Glutamatergic neuron (in vitro differentiated cells): Measurements from ENCODE around the gene UNC5B. TPM values are rescaled to one million over a fixed set of nuclear protein-coding genes. Genes with fewer than 3 reads are reported as not detected.

ENCODE experiments used
- DNase-seq: peaks from one replicate; pipeline ENCODE4 v3.0.0; 2022
- H3K27ac Mint-ChIP-seq: one replicate; pipeline ENCODE4 v1.8.0; 2020; ENCODE audit warnings: mild to moderate bottlenecking, mixed read lengths, inconsistent platforms; ENCODE audit not compliant: unreplicated experiment
- H3K27me3 Mint-ChIP-seq: one replicate; pipeline ENCODE4 v1.8.0; 2020; ENCODE audit warnings: mild to moderate bottlenecking, moderate library complexity, mixed read lengths, inconsistent platforms; ENCODE audit not compliant: unreplicated experiment
- H3K36me3 Mint-ChIP-seq: one replicate; pipeline ENCODE4 v1.8.0; 2020; ENCODE audit warnings: mild to moderate bottlenecking, mixed read lengths, inconsistent platforms; ENCODE audit not compliant: unreplicated experiment
- H3K4me1 Mint-ChIP-seq: one replicate; pipeline ENCODE4 v1.8.0; 2020; ENCODE audit warnings: mild to moderate bottlenecking, low read depth, mixed read lengths, inconsistent platforms; ENCODE audit not compliant: unreplicated experiment
- H3K4me3 Mint-ChIP-seq: one replicate; pipeline ENCODE4 v1.8.0; 2020; ENCODE audit warnings: mild to moderate bottlenecking, mixed read lengths, inconsistent platforms; ENCODE audit not compliant: unreplicated experiment
- H3K9me3 Mint-ChIP-seq: one replicate; pipeline ENCODE4 v1.8.0; 2020; ENCODE audit warnings: mild to moderate bottlenecking, moderate library complexity, mixed read lengths, inconsistent platforms; ENCODE audit not compliant: unreplicated experiment
- CTCF ChIP-seq: fragments of 200-600 bp; sonication (generic); IDR thresholded peaks from one replicate; pipeline ENCODE4 v1.5.0; 2021; ENCODE audit not compliant: partially characterized antibody, unreplicated experiment
- total RNA-seq: library from RNA; stranded (reverse); fragmentation: NEBNext Ultra II Directional; extraction: Animal tissue kit (Norgen Biotek cat#: 25700); gene quantifications from one replicate; pipeline ENCODE4 v1.2.1, GENCODE V29; 2021; ENCODE audit not compliant: unreplicated experiment

UNC5B gene
- total RNA-seq, 1 donor from 2014 or later: 22.6 TPM

GRCh38 chr10:71188201-71188600, 24.2 kb upstream of the UNC5B start:
- no peak for DNase-seq
- no peak overlapping the region for H3K4me3 Mint-ChIP-seq
- H3K9me3 Mint-ChIP-seq: no peaks in the 10 kb centered on the region
- H3K27me3 Mint-ChIP-seq: no peaks in the 10 kb centered on the region
- H3K4me1 Mint-ChIP-seq: no peaks in the 10 kb centered on the region
- H3K36me3 Mint-ChIP-seq: no peaks in the 10 kb centered on the region
- no peak for TF ChIP-seq CTCF
- H3K27ac Mint-ChIP-seq: no peak overlapping the region

- no peak overlapping the region for H3K27ac Mint-ChIP-seq
- TF ChIP-seq CTCF: no peak
- H3K27me3 Mint-ChIP-seq: no peaks in the 10 kb centered on the region
- no peaks in the 10 kb centered on the region for H3K9me3 Mint-ChIP-seq
- H3K36me3 Mint-ChIP-seq: no peaks in the 10 kb centered on the region
- no peak overlapping the region for H3K4me3 Mint-ChIP-seq
- no peak for DNase-seq
- no peaks in the 10 kb centered on the region for H3K4me1 Mint-ChIP-seq
Measured at GRCh38 chr10:71191019-71191418, 21.4 kb upstream of the UNC5B start.

GRCh38 chr10:71191551-71192076, 20.8 kb upstream of the UNC5B start:
- no peak for TF ChIP-seq CTCF
- no peaks in the 10 kb centered on the region for H3K27me3 Mint-ChIP-seq
- DNase-seq: no peak
- no peaks in the 10 kb centered on the region for H3K36me3 Mint-ChIP-seq
- H3K27ac Mint-ChIP-seq: no peak overlapping the region
- no peak overlapping the region for H3K4me3 Mint-ChIP-seq
- H3K9me3 Mint-ChIP-seq: peaks cover 2% of the 10 kb centered on the region
- H3K4me1 Mint-ChIP-seq: no peaks in the 10 kb centered on the region

- no peak for DNase-seq
- H3K4me3 Mint-ChIP-seq: no peak overlapping the region
- TF ChIP-seq CTCF: no peak
- peaks cover 3% of the 10 kb centered on the region for H3K27me3 Mint-ChIP-seq
- peaks cover 2% of the 10 kb centered on the region for H3K9me3 Mint-ChIP-seq
- peaks cover 7% of the 10 kb centered on the region for H3K36me3 Mint-ChIP-seq
- no peaks in the 10 kb centered on the region for H3K4me1 Mint-ChIP-seq
- no peak overlapping the region for H3K27ac Mint-ChIP-seq
Measured at GRCh38 chr10:71193516-71193915, 18.9 kb upstream of the UNC5B start.

GRCh38 chr10:71197955-71198354, 14.4 kb upstream of the UNC5B start:
- Mint-ChIP-seq H3K4me3 (no peak overlapping the region), H3K4me1 (no peaks in the 10 kb centered on the region), H3K9me3 (peaks cover 4% of the 10 kb centered on the region), H3K36me3 (peaks cover 7% of the 10 kb centered on the region), H3K27me3 (peaks cover 3% of the 10 kb centered on the region), H3K27ac (no peak overlapping the region)
- no peak for DNase-seq
- no peak for TF ChIP-seq CTCF
